K562 (cell line): ENCODE data around the gene WNT8A.

ENCODE experiments used
- NFATC3 ChIP-seq: fragments of 450-650 bp; IDR thresholded peaks from 2 replicates; pipeline ENCODE4 v1.6.1; 2017; ENCODE audit warnings: mild to moderate bottlenecking
- TF ChIP-seq, protein P1 (sequence below): sonication (generic); formaldehyde crosslinking; IDR thresholded peaks from 2 replicates; pipeline ENCODE4 v1.8.1; 2023; ENCODE audit warnings: mild to moderate bottlenecking, missing genetic modification reagents

- no peak for TF ChIP-seq NFATC3
- TF ChIP-seq, protein P1, sequence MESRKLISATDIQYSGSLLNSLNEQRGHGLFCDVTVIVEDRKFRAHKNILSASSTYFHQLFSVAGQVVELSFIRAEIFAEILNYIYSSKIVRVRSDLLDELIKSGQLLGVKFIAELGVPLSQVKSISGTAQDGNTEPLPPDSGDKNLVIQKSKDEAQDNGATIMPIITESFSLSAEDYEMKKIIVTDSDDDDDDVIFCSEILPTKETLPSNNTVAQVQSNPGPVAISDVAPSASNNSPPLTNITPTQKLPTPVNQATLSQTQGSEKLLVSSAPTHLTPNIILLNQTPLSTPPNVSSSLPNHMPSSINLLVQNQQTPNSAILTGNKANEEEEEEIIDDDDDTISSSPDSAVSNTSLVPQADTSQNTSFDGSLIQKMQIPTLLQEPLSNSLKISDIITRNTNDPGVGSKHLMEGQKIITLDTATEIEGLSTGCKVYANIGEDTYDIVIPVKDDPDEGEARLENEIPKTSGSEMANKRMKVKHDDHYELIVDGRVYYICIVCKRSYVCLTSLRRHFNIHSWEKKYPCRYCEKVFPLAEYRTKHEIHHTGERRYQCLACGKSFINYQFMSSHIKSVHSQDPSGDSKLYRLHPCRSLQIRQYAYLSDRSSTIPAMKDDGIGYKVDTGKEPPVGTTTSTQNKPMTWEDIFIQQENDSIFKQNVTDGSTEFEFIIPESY, result no peak
Observed at GRCh38 chr5:138109463-138110265, 25.8 kb downstream of the WNT8A start.
